Hepatocyte (in vitro differentiated cells): ENCODE measurements around the gene PLEKHG3.

ENCODE experiments used
- EZH2phosphoT487 ChIP-seq: fragments of 200-600 bp; sonication (generic); IDR thresholded peaks from one replicate; pipeline ENCODE4 v1.6.1; 2018; ENCODE audit warnings: antibody characterized with exemption, mild to moderate bottlenecking, low read depth, moderate library complexity; ENCODE audit not compliant: unreplicated experiment, severe bottlenecking
- TF ChIP-seq, protein P1 (sequence below): fragments of 200-600 bp; sonication (generic); IDR thresholded peaks from 2 replicates; pipeline ENCODE4 v1.5.1; 2016; ENCODE audit warnings: antibody characterized with exemption, mild to moderate bottlenecking; ENCODE audit not compliant: poor library complexity

- TF ChIP-seq, protein P1, sequence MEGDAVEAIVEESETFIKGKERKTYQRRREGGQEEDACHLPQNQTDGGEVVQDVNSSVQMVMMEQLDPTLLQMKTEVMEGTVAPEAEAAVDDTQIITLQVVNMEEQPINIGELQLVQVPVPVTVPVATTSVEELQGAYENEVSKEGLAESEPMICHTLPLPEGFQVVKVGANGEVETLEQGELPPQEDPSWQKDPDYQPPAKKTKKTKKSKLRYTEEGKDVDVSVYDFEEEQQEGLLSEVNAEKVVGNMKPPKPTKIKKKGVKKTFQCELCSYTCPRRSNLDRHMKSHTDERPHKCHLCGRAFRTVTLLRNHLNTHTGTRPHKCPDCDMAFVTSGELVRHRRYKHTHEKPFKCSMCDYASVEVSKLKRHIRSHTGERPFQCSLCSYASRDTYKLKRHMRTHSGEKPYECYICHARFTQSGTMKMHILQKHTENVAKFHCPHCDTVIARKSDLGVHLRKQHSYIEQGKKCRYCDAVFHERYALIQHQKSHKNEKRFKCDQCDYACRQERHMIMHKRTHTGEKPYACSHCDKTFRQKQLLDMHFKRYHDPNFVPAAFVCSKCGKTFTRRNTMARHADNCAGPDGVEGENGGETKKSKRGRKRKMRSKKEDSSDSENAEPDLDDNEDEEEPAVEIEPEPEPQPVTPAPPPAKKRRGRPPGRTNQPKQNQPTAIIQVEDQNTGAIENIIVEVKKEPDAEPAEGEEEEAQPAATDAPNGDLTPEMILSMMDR, result no peak
- no peak for TF ChIP-seq EZH2phosphoT487
These were observed 30.9 kb upstream of the PLEKHG3 start for GRCh38 chr14:64673316-64673715.
